HepG2 (cell line): Measurements from ENCODE around the gene IL1RAPL2. TPM values are rescaled to one million over a fixed set of nuclear protein-coding genes. Genes with fewer than 3 reads are reported as not detected.

Experiments
- ATAC-seq: fragments of 200-7000 bp; cut with Tn5 transposase; 3 replicates; pipeline ENCODE4 v1.9.1; 2020; ENCODE audit warnings: mild to moderate bottlenecking, moderate library complexity
- BruUV-seq: library from RNA; stranded (reverse); fragments of 400-500 nt; replicated peaks from 2 replicates; lab custom pipeline; 2021; lab: Mats Ljungman, UMichigan
- CTCF ChIA-PET: fragments of 300-600 bp; formaldehyde crosslinking; extraction: SDS; loops from one replicate; lab custom pipeline; 2021; ENCODE audit warnings: low total read pairs, inconsistent platforms, low intra/inter-chr PET ratio; lab: Yijun Ruan, JAX
- POLR2A ChIA-PET: fragments of 350-600 bp; sonication (Branson Sonifier 250); formaldehyde crosslinking; loops from one replicate; lab custom pipeline; 2020; ENCODE audit warnings: antibody characterized with exemption, inconsistent platforms; lab: Yijun Ruan, JAX
- DNase-seq: peaks from one replicate; pipeline ENCODE4 v3.0.0-alpha.2; 2015; ENCODE audit warnings: low spot score
- FAIRE-seq: peaks from 3 replicates; lab custom pipeline; 2011; peaks lifted over from hg19 to GRCh38; lab: Jason Lieb, UNC
- H2AFZ ChIP-seq: one replicate; pipeline ENCODE4 v1.6.1; 2011; ENCODE audit warnings: low read length, inconsistent platforms
- H3K27ac ChIP-seq: fragments of 300-600 bp; 3 replicates; pipeline ENCODE4 v1.8.0; 2011; ENCODE audit warnings: mixed run types, mild to moderate bottlenecking, mixed read lengths, low read length, inconsistent platforms; ENCODE audit not compliant: insufficient read depth; ENCODE audit errors: extremely low read length
- H3K27me3 ChIP-seq, 2 experiments: fragments of 200-600 bp in 1 of 2; 2 replicates in 1 of 2; 3 replicates in 1 of 2; pipeline versions ENCODE4 v1.6.0 to v1.8.0; 2011; ENCODE audit warnings: low read length in 2 of 2, mild to moderate bottlenecking in 2 of 2, moderate library complexity in 2 of 2, inconsistent platforms in 1 of 2; ENCODE audit not compliant: insufficient read depth in 2 of 2, control insufficient read depth in 1 of 2
- H3K36me3 ChIP-seq, 2 experiments: fragments of 200-600 bp in 1 of 2; replicated peaks in 1 of 2; 2 replicates in 1 of 2; 3 replicates in 1 of 2; pipeline versions ENCODE4 v1.5.1 to v1.8.0; 2011; ENCODE audit warnings: low read length in 2 of 2, inconsistent platforms in 1 of 2; ENCODE audit not compliant: insufficient read depth in 2 of 2, control insufficient read depth in 1 of 2
- H3K4me1 ChIP-seq: 2 replicates; pipeline ENCODE4 v1.5.1; 2012; ENCODE audit warnings: low read length, inconsistent platforms; ENCODE audit not compliant: insufficient read depth
- H3K4me2 ChIP-seq: 2 replicates; pipeline ENCODE4 v1.6.0; 2011; ENCODE audit warnings: low read depth, low read length, inconsistent platforms
- H3K4me3 ChIP-seq, 3 experiments: fragments of 200-600 bp in 1 of 3; sonication (generic), shearing (Covaris generic) in 1 of 3; replicated peaks in 1 of 3; 2 replicates each; pipeline ENCODE4 v1.5.1; 2011 to 2016; ENCODE audit warnings: low read length in 3 of 3, inconsistent platforms in 2 of 3, low read depth in 2 of 3, mild to moderate bottlenecking in 2 of 3, control low read depth in 1 of 3, mixed read lengths in 1 of 3; ENCODE audit not compliant: insufficient read depth in 1 of 3
- H3K79me2 ChIP-seq: one replicate; pipeline ENCODE4 v1.6.1; 2011; ENCODE audit warnings: low read length, inconsistent platforms; ENCODE audit not compliant: insufficient read depth
- H3K9ac ChIP-seq: 2 replicates; pipeline ENCODE4 v1.6.0; 2011; ENCODE audit warnings: mild to moderate bottlenecking, low read depth, low read length, inconsistent platforms; ENCODE audit not compliant: insufficient read depth
- H3K9me3 ChIP-seq: 2 replicates; pipeline ENCODE4 v1.5.1; 2012; ENCODE audit warnings: mild to moderate bottlenecking, low read length
- H4K20me1 ChIP-seq: 2 replicates; pipeline ENCODE4 v1.6.0; 2011; ENCODE audit warnings: inconsistent platforms, mild to moderate bottlenecking, low read length, moderate library complexity; ENCODE audit not compliant: insufficient read depth
- AKNA ChIP-seq: sonication (generic); formaldehyde crosslinking; IDR thresholded peaks from 2 replicates; pipeline ENCODE4 v1.4.0; 2020; ENCODE audit warnings: missing genetic modification reagents, borderline replicate concordance
- KDM5B ChIP-seq: sonication (generic); formaldehyde crosslinking; IDR thresholded peaks from 2 replicates; pipeline ENCODE4 v1.4.0; 2020; ENCODE audit warnings: missing genetic modification reagents, mild to moderate bottlenecking, borderline replicate concordance
- MYPOP ChIP-seq: sonication (generic); formaldehyde crosslinking; IDR thresholded peaks from 2 replicates; pipeline ENCODE4 v1.8.1; 2023; ENCODE audit warnings: mild to moderate bottlenecking, moderate library complexity, missing genetic modification reagents
- NFIB ChIP-seq: sonication (generic); formaldehyde crosslinking; IDR thresholded peaks from 2 replicates; pipeline ENCODE4 v1.9.0; 2021; ENCODE audit warnings: missing genetic modification reagents, mild to moderate bottlenecking, borderline replicate concordance
- SIX1 ChIP-seq: sonication (generic); formaldehyde crosslinking; IDR thresholded peaks from 2 replicates; pipeline ENCODE4 v1.4.0; 2020; ENCODE audit warnings: missing genetic modification reagents, borderline replicate concordance
- SOX6 ChIP-seq, 2 experiments: fragments of 450-650 bp in 1 of 2; sonication (generic) in 1 of 2; formaldehyde crosslinking in 1 of 2; IDR thresholded peaks; 2 replicates each; pipeline versions ENCODE4 v1.4.0 to v1.6.1; 2017 to 2020; ENCODE audit warnings: antibody characterized with exemption in 1 of 2, mild to moderate bottlenecking in 1 of 2, missing genetic modification reagents in 1 of 2
- ZNF512B ChIP-seq: sonication (generic); formaldehyde crosslinking; IDR thresholded peaks from 2 replicates; pipeline ENCODE4 v1.5.1; 2020; ENCODE audit warnings: missing genetic modification reagents, mild to moderate bottlenecking, borderline replicate concordance
- ZNF816 ChIP-seq: sonication (generic); formaldehyde crosslinking; IDR thresholded peaks from 2 replicates; pipeline ENCODE4 v1.8.0; 2022; ENCODE audit warnings: missing genetic modification reagents, mild to moderate bottlenecking, borderline replicate concordance
- WGBS: methylation state at CpG from one replicate; pipeline ENCODE4 v1.1.6; 2017; ENCODE audit warnings: low lambda C conversion rate; 5-methylcytosine and 5-hydroxymethylcytosine counted together
- in situ Hi-C: cut with HindIII; loops from 2 replicates; pipeline ENCODE4 v1.10.0; 2017; ENCODE audit warnings: low pct_unique_long_range_greater_than_20kb; ENCODE audit not compliant: extremely low pct_ligation_motif_present
- intact Hi-C: fragments of 100-400 bp; cut with micrococcal nuclease; formaldehyde crosslinking; loops from one replicate; pipeline ENCODE4 v1.10.0; 2022; ENCODE audit not compliant: unreplicated experiment
- polyA plus RNA-seq, 8 experiments: library from polyadenylated mRNA; depleted of rRNA in 3 of 8; stranded (reverse) in 7 of 8; unstranded in 1 of 8; fragments of >200 nt; fragmentation: Illumina TruSeq in 4 of 8; extraction: Trizol in 4 of 8; gene quantifications; 2 replicates each; pipeline versions ENCODE4 v1.2.1 to v1.2.3, GENCODE V29; 2011 to 2016; ENCODE audit warnings: low read depth in 4 of 8, missing spikeins in 1 of 8, mixed read lengths in 1 of 8; ENCODE audit not compliant: insufficient read depth in 1 of 8
- total RNA-seq, 5 experiments: library from RNA; depleted of rRNA; stranded (reverse); fragments of >200 nt; fragmentation: Illumina TruSeq; extraction: Trizol; gene quantifications; 2 replicates each; pipeline ENCODE4 v1.2.3, GENCODE V29; 2016; ENCODE audit warnings: low read depth in 1 of 5

Gene IL1RAPL2
- total and polyA plus RNA-seq, 2 of the 13 experiments (the other 11 are each of a cell fraction or from before 2014, with no cell fraction given): not detected

- ATAC-seq (no peak), DNase-seq (no peak), FAIRE-seq (no peak)
- intact Hi-C loops (no loop called here), in situ Hi-C loops (no loop called here)
- 2% methylated on average over 3 of the region's 3 CpGs for WGBS
- H3K4me1 ChIP-seq: no peaks in the 10 kb centered on the region
- H3K9me3 ChIP-seq: no peaks in the 10 kb centered on the region
- H3K9ac ChIP-seq: no peak overlapping the region
- H3K4me2 ChIP-seq: no peak overlapping the region
- no peaks in the 10 kb centered on the region for H3K27me3 ChIP-seq
- H4K20me1 ChIP-seq: no peaks in the 10 kb centered on the region
- H3K27ac ChIP-seq: no peak overlapping the region
- POLR2A ChIA-PET: no interaction called here
- no peak overlapping the region for H3K4me3 ChIP-seq
- H3K79me2 ChIP-seq: no peaks in the 10 kb centered on the region
- no TSS peak for BruUV-seq
- H3K36me3 ChIP-seq: no peaks in the 10 kb centered on the region
- no peak overlapping the region for H2AFZ ChIP-seq
- CTCF ChIA-PET: no interaction called here
- TF ChIP-seq KDM5B (CRISPR knock-in tag) (no peak), ZNF816 (no peak), NFIB (CRISPR knock-in tag) (no peak), ZNF512B (CRISPR knock-in tag) (no peak), SOX6 (IDR thresholded peaks at IDR 0.05) (no peak), SOX6 (CRISPR knock-in tag; IDR thresholded peaks at IDR 0.05) (no peak), SIX1 (CRISPR knock-in tag) (no peak), MYPOP (CRISPR knock-in tag) (no peak), AKNA (CRISPR knock-in tag) (no peak)
Measured at GRCh38 chrX:104660092-104660491, 94.1 kb downstream of the IL1RAPL2 start.
